Panc1 (cell line): ENCODE data around the gene RAI1. TPM values are rescaled to one million over a fixed set of nuclear protein-coding genes. Genes with fewer than 3 reads are reported as not detected.

Experiments
- ATAC-seq: fragments of 200-7000 bp; cut with Tn5 transposase; 2 replicates; pipeline ENCODE4 v1.9.1; 2020; ENCODE audit warnings: mild to moderate bottlenecking, moderate library complexity
- BruUV-seq: library from RNA; stranded (reverse); fragments of 400-500 nt; replicated peaks from 2 replicates; lab custom pipeline; 2021; lab: Mats Ljungman, UMichigan
- CTCF ChIA-PET: fragments of 300-600 bp; sonication (Branson Sonifier 250); formaldehyde crosslinking; loops from one replicate; lab custom pipeline; 2022; ENCODE audit warnings: antibody characterized with exemption; lab: Charles Lee
- POLR2A ChIA-PET: fragments of 300-600 bp; sonication (Branson Sonifier 250); formaldehyde crosslinking; loops from one replicate; lab custom pipeline; 2022; ENCODE audit warnings: antibody characterized with exemption; lab: Charles Lee
- DNase-seq: peaks from one replicate; pipeline ENCODE4 v3.0.0-alpha.2; 2010; ENCODE audit warnings: low read depth, low spot score
- H3K27ac ChIP-seq: 2 replicates; pipeline ENCODE4 v1.5.1; 2011; ENCODE audit warnings: mild to moderate bottlenecking, low read length, inconsistent platforms
- H3K27me3 ChIP-seq: fragments of 200-500 bp; sonication (Bioruptor generic); 2 replicates; pipeline ENCODE4 v1.6.0; 2014; ENCODE audit warnings: low read length, inconsistent platforms; ENCODE audit not compliant: control insufficient read depth, insufficient read depth
- H3K36me3 ChIP-seq: fragments of 200-500 bp; sonication (Bioruptor generic); 2 replicates; pipeline ENCODE4 v1.5.1; 2014; ENCODE audit warnings: inconsistent platforms, mild to moderate bottlenecking, low read length, moderate library complexity; ENCODE audit not compliant: control insufficient read depth, insufficient read depth
- H3K4me1 ChIP-seq: 2 replicates; pipeline ENCODE4 v1.5.1; 2011; ENCODE audit warnings: inconsistent platforms, mild to moderate bottlenecking, low read length, moderate library complexity; ENCODE audit not compliant: control insufficient read depth, insufficient read depth
- H3K4me3 ChIP-seq, 2 experiments: 2 replicates each; pipeline ENCODE4 v1.5.1; 2011 to 2012; ENCODE audit warnings: low read depth in 2 of 2, low read length in 2 of 2, mild to moderate bottlenecking in 2 of 2, inconsistent platforms in 1 of 2, moderate library complexity in 1 of 2
- H3K9me3 ChIP-seq: fragments of 200-500 bp; sonication (Bioruptor generic); 2 replicates; pipeline ENCODE4 v1.5.1; 2014; ENCODE audit warnings: low read depth, mild to moderate bottlenecking, inconsistent platforms, low read length, moderate library complexity; ENCODE audit not compliant: control insufficient read depth, insufficient read depth
- POLR2AphosphoS5 ChIP-seq: IDR thresholded peaks from 2 replicates; pipeline ENCODE4 v1.6.1; 2012; ENCODE audit warnings: mild to moderate bottlenecking, low read depth, low read length, moderate library complexity
- REST ChIP-seq, 2 experiments: IDR thresholded peaks; 2 replicates each; pipeline ENCODE4 v1.6.1; 2011 to 2012; ENCODE audit warnings: low read depth in 2 of 2, control low read depth in 1 of 2, low read length in 1 of 2, mild to moderate bottlenecking in 1 of 2, moderate library complexity in 1 of 2; ENCODE audit not compliant: insufficient read depth in 1 of 2
- SIN3A ChIP-seq: IDR thresholded peaks from 2 replicates; pipeline ENCODE4 v1.6.1; 2012; ENCODE audit warnings: low read depth, mild to moderate bottlenecking, low read length, moderate library complexity, borderline replicate concordance; ENCODE audit not compliant: insufficient read depth
- TCF7L2 ChIP-seq: IDR thresholded peaks from 2 replicates; pipeline ENCODE4 v1.6.1; 2011; ENCODE audit warnings: mild to moderate bottlenecking, low read depth, low read length, inconsistent platforms
- in situ Hi-C: cut with HindIII; loops from 2 replicates; pipeline ENCODE4 v1.10.0; 2016; ENCODE audit warnings: low sequenced_read_pairs, low pct_unique_long_range_greater_than_20kb
- intact Hi-C: fragments of 100-400 bp; cut with micrococcal nuclease; formaldehyde crosslinking; loops from one replicate; pipeline ENCODE4 v1.10.0; 2022; ENCODE audit not compliant: unreplicated experiment
- total RNA-seq: library from RNA; stranded (reverse); gene quantifications from one replicate; pipeline ENCODE4 v1.2.1, GENCODE V29; 2021; ENCODE audit not compliant: unreplicated experiment
- TF ChIP-seq, protein P1 (sequence below): fragments of 450-650 bp; IDR thresholded peaks from 2 replicates; pipeline ENCODE4 v1.5.1; 2017; ENCODE audit warnings: mild to moderate bottlenecking

Gene RAI1
- total RNA-seq, 1 experiment from 2014 or later: 51.0 TPM

- peaks cover 55% of the 10 kb centered on the region for H3K4me1 ChIP-seq
- in situ Hi-C loops: no loop called here
- no TSS peak for BruUV-seq
These were observed 45.3 kb downstream of the RAI1 start for GRCh38 chr17:17726458-17727060.

DNA sequence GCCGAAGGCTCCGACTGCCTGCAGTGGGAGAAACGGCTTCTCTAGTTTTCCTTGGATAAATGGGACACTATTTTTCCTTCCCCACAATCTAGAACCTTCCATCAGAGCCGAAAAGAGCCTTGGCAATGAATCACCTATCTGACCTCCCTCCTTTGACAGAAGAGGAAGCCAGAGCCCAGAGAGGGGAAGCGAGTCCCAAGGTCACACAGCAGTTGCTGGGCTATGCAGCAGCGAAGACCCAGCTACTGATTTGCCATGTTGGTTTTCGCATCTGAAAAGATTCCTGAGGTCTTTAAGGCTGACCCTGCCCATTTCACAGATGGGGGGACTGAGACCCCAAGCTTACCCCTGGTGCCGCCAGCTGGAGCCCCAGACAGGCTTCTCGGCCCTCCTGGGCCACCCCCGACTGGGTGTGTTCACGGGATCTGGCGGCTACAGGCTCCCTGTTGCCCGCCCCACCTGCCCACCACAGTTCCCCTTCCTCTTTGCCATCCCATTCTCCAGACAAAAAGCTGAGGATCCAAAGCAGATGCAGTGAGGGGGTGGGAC is 45.9 kb downstream of the RAI1 start:
- H3K9me3 ChIP-seq: no peaks in the 10 kb centered on the region
- ChIA-PET POLR2A (no interaction called here), CTCF (interaction anchor here (0.6 kb wide), 1 partner anchor 169 kb away, joined by 8 read pairs; no protein-coding TSS in a partner anchor)
- TF ChIP-seq SIN3A: no peak
- no peak for TF ChIP-seq REST (IDR thresholded peaks at IDR 0.05; ENCODE audit: insufficient read depth in 1 of 2, low read depth in 2 of 2, low read length in 1 of 2)
- TF ChIP-seq TCF7L2: no peak
- TF ChIP-seq POLR2AphosphoS5: no peak
- TF ChIP-seq, protein P1, sequence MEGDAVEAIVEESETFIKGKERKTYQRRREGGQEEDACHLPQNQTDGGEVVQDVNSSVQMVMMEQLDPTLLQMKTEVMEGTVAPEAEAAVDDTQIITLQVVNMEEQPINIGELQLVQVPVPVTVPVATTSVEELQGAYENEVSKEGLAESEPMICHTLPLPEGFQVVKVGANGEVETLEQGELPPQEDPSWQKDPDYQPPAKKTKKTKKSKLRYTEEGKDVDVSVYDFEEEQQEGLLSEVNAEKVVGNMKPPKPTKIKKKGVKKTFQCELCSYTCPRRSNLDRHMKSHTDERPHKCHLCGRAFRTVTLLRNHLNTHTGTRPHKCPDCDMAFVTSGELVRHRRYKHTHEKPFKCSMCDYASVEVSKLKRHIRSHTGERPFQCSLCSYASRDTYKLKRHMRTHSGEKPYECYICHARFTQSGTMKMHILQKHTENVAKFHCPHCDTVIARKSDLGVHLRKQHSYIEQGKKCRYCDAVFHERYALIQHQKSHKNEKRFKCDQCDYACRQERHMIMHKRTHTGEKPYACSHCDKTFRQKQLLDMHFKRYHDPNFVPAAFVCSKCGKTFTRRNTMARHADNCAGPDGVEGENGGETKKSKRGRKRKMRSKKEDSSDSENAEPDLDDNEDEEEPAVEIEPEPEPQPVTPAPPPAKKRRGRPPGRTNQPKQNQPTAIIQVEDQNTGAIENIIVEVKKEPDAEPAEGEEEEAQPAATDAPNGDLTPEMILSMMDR: no peak
- no peak for DNase-seq
- no peak for ATAC-seq
- peak overlapping the region; percentile 87 for H3K27ac ChIP-seq
- peaks cover 61% of the 10 kb centered on the region for H3K4me1 ChIP-seq
- in situ Hi-C loops (no loop called here), intact Hi-C loops (no loop called here)
- TSS peak; percentile 47 for BruUV-seq
- H3K27me3 ChIP-seq: no peaks in the 10 kb centered on the region
- no peaks in the 10 kb centered on the region for H3K36me3 ChIP-seq
- no peak overlapping the region for H3K4me3 ChIP-seq

More at GRCh38 chr17:17726458-17727060, 45.3 kb downstream of the RAI1 start:
- H3K9me3 ChIP-seq: no peaks in the 10 kb centered on the region
- ChIA-PET POLR2A (interaction anchor here (0.6 to 0.7 kb wide), 2 partner anchors 13 to 14 kb away, joined by 3 to 5 read pairs; no protein-coding TSS in a partner anchor), CTCF (interaction anchor here (0.6 kb wide), 1 partner anchor 168 kb away, joined by 8 read pairs; no protein-coding TSS in a partner anchor)
- intact Hi-C loops: no loop called here
- H3K4me3 ChIP-seq: no peak overlapping the region
- peak overlapping the region; percentile 87 for H3K27ac ChIP-seq
- H3K27me3 ChIP-seq: no peaks in the 10 kb centered on the region
- no peak for TF ChIP-seq REST (IDR thresholded peaks at IDR 0.05; ENCODE audit: insufficient read depth in 1 of 2, low read depth in 2 of 2, low read length in 1 of 2)
- TF ChIP-seq SIN3A: no peak
- no peak for TF ChIP-seq TCF7L2
- TF ChIP-seq POLR2AphosphoS5: no peak
- TF ChIP-seq, protein P1: no peak
- DNase-seq (no peak), ATAC-seq (no peak)
- no peaks in the 10 kb centered on the region for H3K36me3 ChIP-seq
